Activated CD8-positive, alpha-beta memory T cell treated with anti-CD3 and anti-CD28 coated beads, Interleukin-2, amount 50 U/mL, for 24 hours (primary cell): ENCODE data around the gene LITAF.

Experiments
- DNase-seq: peaks from one replicate; pipeline ENCODE4 v3.0.0-alpha.2; 2020; ENCODE audit errors: extremely low read depth

Gene LITAF

DNA sequence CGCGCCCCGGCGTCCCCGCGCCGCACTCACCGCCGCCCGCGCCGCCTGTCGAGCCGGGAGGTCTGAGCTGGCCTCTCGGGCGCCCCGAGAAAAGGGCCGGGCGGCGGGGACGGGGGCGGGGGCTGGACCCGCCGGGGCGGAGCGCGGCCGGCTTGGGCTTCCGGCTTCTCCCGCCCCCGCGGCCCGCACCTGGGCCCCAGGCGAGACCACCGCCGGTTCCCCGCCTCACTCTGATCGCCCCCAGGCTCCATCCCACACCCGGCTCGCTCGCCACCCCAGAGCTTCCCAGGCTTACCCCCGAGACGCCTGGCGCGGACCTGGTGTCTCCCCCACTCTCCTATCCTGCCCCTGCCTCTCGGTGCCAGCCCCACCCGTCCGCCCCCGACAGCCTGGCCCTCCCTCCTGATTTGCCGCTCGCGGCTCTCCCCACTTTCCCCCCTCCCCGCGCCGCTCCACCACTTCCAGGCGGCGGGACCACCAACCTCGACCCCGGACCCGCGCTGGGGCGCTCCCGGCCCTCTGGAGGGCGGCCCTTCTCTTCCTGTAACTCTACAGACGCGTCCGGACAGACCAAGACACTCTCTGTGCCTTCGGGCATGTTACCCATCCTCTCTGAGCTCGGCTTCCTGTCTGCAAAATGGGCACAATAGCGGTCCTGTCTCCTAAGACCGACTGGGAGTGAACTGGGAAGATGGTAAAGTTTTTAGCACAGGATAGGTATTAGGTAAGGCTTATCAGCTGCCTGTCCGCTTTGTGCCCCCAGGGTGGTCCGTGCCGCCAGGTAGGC lies at the start of gene LITAF:
Gene LITAF, minus strand, starts transcription at position 64 of the 787 bp plus-strand sequence. CDS start 30,189 bp downstream, outside the sequence.
- DNase-seq: no peak

DNA sequence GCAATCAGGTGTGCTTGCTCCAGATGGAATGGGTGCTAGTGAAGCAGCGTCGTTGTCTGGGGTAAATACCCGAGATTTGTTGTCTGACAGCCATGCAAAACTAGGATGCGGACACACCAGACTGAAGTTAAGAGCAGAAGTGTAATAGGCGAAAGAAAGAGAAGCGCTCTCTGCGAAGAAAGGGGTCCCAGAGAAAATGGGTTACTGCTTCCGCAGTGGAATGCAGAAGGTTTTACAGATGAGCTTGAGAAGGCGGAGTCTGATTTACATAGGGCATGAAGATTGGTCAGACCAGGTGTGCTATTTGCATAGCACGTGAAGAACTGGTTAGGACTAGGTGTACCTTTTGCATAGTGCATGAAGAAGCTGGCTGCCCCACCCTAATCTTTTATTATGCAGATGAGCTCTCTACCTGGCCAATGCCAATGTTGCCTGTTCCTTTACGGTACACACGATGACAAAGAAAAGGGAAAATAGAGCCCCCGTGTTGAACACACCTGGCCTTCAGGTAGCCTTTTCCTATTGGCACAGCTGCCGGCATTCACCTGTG lies 49.5 kb upstream of the LITAF start:
- DNase-seq: no peak

DNA sequence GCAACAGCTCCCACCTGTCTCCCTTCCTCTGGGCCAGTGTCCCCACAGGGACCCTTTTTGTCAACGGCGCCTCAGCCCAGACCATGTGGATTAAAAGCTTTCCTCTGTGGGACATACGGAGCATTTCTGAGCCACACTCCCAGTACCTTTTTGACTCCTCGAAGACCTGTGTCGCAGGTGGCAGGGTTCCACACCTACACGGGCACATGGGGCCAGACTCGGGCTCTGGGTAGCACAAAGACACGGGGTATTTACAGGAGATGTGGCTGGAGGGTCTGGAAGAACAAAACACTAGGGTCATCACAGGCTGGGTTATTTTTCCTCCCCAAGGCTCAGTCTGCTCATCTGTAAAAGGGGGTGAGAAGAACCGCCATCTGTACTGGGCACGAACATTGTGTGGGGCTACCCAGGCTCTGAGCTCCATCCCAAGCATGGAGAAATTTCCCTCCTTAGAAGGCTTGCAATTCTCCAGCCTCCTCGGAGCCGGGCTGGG lies 49.0 kb upstream of the LITAF start:
- no peak for DNase-seq

DNA sequence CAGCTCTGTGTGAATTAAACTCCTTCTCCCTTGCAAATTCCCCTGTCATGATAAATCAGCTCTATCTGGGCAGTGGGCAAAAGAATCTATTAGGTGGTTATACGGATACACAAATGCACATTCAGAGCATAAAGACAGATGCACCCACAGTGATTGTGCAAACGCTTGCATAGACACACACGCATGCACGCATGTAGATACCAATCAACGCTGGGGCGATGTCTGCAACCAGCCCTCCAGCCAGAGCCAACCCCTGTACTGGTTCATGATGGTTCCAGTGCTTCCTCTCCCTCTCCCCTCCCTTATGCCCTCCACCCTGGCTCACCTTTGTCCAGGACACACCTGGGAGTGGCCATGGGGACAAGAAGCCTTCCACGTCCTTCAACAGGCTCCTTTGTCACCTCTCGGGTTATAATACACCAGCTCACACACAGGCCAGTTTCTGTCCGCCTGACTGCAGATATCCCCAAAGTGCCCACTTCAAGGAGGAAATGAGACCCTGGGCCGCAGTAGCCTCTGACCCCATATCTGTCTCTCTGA lies 48.5 kb upstream of the LITAF start:
- no peak for DNase-seq

DNA sequence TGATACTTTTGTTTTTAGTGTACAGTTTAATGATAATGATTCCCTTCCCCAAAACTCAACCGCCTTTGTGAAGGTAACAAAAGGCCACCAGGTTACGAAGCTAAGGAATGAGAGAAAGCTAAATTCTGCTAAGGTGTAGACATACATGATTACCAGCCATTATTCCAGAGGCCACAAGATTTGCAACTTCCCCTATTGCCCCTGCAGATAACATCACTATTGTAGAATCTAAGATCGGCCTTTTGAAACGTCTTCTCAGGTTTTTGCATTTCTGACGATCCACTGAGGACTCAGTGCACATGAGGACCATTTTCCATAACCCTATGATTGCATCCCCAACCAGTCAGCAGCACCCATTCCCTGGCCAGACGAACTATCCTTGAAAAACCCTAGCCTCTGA lies 47.6 kb upstream of the LITAF start:
- DNase-seq: no peak

DNA sequence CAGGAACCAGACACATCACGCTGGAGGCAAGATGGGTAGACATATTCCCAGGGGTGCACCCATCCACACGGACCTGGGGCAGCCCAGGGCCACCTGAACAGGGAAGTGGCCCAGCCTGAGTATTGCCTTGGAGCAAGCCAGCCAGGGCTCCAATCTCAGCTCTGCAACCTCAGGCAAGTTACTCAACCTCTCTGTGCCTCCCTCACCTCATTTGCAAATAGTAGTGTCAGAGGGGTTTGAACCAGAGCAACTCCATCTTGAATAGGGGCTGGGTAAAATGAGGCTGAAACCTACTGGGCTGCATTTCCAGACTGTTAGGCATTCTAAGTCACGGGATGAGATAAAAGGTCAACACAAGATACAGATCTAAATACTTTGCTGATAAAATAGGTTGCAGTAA lies 46.4 kb upstream of the LITAF start:
- no peak for DNase-seq

DNA sequence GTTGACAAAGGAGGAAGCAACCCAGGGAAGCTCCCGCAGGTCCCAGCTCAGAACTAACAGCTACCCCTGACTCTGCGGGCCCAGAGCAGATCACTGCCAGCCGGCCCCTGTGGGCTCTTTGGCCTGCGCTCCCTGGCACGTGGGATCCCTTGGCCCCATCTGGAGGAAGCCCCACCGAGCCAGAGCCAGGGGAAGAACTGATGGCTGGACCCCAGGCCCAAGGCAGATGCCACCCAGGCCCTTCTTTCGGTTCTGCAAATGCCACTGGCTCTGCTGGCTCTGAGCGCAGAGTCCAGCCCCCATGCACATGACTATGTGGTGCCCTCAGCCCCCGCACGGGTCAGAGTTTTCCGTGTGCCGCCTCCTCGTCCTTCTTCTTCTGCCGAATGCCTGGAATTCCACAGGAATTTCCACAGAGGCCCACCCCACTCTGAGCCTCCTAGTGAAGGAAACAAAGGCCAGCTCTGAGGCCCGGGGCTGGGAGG lies 45.8 kb upstream of the LITAF start:
- DNase-seq: no peak

DNA sequence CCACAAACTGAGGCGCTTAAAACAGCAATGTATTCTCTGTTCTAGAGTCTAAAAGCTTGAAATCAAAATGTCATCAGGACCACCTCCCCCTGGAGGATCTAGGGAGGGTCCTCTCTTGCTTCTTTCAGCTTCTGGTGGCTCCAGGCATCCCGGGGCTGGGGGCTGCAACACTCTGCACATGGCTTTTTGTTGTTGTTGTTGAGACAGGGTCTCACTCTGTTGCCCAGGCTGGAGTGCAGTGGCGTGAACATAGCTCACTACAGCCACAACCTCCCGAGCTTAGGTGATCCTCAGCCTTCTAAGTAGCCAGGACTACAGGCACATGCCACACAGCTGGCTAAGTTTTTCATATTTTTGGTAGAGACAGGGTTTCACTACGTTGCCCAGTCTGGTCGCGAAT lies 44.5 kb upstream of the LITAF start:
- DNase-seq: no peak

DNA sequence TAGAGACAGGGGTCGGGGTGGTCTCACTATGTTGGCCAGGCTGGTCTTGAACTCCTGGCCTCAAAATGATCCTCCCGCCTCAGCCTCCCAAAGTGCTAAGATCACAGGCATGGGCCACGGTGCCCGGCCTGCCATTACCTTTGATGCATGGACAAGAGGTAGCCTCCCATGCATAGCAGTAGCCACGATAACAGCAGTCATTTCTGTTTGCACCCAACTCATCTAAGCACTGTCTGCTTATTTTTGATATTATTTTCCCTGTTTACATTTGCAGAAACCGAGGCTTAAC lies 44.0 kb upstream of the LITAF start:
- DNase-seq: no peak

DNA sequence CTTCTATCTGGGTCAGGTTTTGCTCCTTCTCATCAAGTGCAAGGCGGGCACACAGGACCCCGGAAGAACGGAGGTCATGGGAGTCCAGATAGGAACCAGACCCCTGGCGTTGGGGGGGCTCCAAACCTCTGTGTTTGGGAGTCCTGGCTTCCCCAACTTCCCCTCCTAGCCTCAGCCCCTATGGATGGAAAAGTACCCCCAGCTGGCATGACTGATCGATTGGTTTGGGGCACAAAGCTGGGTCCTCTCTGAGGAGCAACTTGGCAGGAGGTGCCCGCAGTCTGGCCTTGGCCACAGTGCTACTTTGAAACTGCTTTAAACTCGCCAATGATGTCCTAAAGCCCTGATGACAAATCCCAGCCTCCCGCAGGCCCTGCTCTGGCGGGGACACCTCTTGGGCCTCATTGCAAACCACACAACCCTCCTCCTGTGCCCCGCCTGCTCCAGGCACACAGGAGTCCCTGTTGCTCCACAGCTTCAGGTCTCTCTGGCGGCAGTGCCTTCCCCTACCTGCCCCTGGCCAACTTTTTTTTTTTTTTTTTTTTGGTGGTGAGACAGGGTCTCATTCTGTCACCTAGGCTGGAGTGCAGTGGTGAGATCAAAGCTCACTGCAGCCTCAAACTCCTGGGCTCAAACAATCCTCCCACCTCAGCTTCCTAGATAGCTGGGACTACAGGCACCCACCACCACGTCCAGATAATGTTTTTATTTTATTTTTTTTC lies 43.5 kb upstream of the LITAF start:
- DNase-seq: no peak

DNA sequence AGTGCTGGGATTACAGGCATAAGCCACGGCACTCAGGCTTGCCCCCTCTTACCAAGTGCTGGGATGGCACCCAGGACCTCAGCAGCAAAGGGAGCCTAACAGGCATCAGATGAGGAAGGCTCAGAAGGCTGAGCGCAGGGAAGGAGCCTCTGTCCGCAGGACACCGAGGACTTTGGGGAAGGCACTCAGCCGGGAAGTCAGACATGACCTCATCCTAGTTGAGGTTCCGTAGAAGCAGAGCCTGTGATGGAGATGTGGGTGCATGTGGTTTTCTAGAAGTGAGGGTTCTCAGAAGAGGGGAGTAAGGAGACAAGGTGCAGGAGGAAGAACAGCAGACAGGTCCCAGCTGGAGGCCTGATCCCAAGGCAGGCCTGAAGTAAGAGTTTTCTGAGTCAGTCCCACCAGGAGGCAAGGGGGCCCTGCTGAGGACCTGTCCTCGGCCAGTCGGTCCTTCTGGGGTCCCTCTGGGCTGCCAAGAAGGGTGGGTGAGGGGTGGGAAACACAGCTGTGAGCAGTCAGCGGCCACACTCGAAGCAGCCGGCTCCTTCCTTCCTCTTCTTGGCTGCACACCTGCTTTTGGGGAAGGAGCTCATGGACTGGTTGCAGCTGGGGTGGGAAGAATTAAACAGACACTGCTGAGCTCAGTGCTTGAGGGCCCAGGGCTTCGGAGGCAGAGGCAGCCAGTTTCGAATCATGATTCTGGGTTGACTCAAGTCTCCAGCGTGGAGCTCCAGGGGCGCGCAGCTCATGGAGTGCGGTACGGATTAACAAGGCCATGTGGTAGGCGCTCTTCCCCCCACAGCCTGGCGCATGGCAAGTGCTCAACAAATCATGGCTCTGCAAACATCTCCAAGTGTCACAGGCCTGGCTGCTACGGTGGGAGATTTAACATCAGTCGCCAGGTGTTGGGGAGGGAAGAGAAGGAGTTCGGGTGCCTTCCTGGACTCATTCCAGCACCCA lies 42.6 kb upstream of the LITAF start:
- DNase-seq: no peak

DNA sequence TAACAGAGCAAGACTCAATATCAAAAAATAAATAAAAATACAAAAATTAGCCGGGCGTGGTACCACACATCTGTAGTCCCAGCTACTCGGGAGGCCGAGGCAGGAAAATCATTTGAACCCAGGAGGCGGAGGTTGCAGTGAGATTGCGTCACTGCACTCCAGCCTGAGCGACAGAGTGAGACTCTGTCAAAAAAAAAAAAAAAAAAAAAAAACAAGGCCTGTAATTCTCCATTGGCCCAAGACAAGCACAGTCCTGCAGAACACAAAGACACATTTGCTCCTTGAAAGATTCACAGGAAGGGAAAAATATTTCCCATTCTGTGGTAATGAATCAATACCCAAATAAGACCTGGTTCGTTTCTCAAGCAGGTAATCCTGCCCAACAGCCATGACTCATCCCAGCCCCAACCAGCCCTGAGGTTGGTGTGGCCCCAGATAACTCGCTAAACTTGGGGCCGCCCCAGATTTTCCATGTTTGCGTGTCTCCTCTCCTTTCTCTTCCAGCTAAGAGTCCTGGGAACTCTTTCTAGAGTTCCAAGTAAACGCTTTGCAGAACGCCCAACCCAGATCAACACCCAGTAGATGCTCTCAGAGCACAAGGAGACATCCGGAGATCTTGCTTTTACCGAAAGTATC lies 41.2 kb upstream of the LITAF start:
- no peak for DNase-seq

DNA sequence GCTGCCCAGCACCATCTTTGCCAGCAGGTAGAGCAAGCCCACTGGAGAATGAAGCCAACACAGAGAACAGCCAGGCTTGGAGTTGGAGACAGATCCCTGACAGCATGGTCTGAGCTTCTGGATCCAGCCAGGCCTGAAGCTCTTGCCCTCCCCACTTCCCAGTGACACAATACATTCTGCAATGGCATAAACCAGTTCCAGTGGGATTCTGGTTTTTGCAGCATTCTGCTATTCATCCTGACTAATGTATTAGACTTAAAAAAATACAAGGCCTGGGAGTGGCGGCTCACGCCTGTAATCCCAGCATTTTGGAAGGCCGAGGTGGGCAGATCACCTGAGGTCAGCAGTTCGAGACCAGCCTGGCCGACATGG lies 40.6 kb upstream of the LITAF start:
- no peak for DNase-seq

DNA sequence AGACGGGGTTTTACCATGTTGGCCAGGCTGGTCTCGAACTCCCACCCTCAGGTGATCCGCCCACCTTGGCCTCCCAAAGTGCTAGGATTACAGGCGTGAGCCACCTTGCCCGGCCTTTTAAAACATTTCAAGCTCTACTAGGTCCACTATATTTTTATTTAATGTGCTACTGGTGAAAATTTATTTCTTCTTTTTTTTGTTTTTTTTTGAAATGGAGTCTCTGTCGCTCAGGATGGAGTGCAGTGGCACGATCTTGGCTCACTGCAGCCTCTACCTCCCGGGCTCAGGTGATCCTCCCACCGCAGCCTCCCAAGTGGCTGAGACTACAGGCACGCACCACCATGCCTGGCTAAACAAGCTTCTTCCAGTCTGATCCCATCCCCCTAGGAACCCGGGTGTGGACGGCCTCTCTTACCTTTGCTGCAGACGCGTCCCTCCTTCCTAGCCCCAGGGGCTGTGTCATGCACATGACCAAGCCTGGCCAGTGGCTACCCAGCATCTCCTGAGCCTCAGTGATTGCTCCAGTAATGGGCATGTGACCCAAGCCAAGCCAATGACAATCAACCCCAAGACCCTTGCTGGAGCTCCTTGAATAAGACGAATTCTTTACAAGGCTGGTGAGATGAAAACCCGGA lies 40.1 kb upstream of the LITAF start:
- DNase-seq: no peak

DNA sequence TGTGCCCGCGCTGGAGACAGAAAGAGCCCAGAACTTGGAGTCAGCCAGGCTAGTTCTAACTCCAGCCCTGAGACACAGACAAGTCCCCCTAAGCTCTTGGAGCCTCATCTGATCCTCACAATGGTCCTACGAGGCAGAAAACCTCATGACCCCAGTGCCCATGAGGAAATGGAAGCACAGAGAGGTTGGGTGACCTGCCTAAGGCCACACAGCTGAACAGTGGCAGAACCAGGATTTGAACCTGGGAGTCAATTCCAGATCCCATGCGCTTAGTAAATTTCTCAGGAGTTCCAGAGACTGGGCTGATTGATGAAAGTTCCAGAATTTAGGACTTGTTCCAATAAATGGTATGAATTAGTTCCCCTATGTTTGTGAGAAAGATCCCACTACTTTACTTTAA lies 39.0 kb upstream of the LITAF start:
- no peak for DNase-seq

DNA sequence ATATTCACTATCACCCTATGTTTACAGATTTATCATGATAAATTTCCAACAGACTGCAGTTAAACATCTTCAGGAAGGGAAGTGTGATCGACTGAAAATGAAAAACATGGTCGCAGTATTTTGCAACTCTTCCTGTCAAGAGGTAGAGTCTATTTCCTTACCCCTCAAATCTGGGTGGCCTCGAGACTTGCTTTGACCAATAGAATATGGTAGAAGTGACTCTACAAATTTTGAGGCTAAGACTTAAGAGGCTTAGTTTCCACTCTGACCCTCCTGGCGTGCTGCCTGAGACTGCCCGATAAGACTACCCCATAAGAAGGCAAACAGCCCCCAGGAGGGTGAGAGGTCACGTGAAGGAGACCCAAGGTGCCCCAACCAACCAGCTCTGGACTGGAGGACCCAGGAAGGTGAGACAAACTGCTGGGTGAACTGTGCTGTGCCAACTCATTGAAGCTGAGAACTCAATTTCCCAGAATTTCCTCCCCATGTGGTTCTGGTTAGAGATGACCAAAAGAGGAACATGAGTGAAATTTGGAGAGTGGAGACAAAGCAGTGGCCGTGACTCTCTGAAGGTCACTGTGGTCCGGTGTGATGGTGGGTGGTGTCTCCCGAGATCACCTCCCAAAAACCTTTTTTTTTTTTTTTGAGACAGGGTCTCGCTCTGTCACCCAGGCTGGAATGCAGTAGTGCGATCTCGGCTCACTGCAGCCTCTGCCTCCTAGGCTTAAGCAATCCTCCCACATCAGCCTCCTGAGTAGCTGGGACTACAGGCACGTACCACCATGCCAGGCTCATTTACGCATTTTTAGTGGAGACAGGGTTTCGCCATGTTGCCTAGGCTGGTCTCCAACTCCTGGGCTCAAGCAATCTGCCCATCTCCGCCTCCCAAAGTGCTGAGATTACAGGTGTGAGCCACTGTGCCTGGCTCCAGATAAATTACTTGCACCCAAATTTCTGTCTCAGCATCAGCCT lies 38.2 kb upstream of the LITAF start:
- DNase-seq: no peak

DNA sequence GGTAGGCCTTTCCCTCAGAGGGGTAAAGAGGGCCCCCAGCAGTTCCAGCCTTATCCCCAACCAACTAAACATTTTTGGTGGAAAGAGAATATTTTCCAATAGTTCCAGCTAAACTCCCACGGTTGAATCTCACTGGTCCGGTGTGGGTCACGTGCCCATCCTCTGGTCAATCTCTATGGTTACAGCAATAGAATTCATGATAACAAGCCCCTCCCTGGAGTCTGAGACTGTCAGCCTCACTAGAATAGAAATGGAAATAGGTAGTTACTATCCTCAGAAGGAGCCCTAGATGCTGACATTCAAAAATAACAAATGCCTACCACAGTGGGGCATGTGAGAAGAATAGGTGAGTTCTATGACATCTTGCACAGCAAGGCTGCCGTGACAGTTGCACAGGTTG lies 37.5 kb upstream of the LITAF start:
- no peak for DNase-seq

DNA sequence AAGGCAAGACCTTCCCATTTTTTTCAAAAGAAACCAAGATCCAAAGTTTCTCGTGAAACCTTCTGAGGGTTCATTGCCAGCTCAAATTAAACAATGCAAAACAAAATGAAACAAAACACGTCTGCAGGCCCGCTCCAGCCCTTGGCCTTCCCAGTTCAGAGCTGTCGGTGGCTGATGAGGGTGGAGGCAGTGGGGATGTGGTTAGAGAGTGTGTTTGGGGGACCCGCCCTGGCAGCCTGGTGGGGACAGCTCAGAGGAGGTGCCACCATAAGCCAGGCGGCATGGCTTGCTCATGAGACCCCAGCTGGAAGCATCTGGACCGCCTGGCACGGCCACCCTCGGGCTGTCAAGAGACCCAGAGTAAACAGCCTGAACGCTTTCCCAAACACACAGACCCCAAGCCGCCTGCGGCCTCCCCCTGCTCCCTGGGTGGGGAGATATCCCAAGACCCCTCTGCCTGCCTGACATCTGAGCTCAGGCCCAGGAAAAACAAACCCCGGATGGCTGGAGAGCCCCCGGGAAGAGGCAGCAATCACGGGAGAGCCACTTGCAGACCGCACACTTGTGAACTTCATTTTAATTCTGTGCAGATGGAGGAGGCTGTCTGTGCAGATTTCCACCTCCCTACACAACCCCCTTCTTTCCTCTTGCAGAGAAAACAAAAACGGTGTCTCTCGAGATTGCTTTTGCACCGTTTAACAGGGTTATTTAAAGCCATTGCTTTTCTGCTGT lies 35.4 kb upstream of the LITAF start:
- DNase-seq: no peak

DNA sequence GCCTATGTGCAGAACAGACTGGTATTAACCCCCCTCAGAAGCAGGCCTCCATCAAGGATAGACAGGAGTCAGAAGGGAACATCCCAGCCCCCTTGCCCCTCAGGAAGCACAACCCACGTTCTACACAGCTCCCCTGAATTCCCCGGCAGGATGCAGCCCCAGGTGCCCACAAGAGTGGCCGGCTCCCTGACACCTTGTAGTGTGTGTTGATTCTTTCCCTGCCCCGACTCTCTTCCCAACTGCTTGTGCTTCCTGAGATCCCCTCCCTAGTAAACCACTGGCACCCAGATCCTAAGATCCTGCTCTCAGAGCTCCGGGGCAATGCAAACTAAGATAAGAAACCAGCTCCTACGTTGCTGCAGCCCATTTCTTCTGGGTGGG lies 34.8 kb upstream of the LITAF start:
- DNase-seq: no peak
